GM12801 (cell line): ENCODE results near the gene STH.

Source experiments
- CTCF ChIP-seq: IDR thresholded peaks from one replicate; pipeline ENCODE4 v1.5.1; 2011; ENCODE audit warnings: control low read depth; ENCODE audit not compliant: insufficient read length; ENCODE audit errors: extremely low read depth

Gene STH

GRCh38 chr17:45980855-45981254, 18.2 kb upstream of the STH start:
- no peak for TF ChIP-seq CTCF

GRCh38 chr17:45981306-45981705, 17.7 kb upstream of the STH start:
- no peak for TF ChIP-seq CTCF

GRCh38 chr17:45982791-45983613, 16.0 kb upstream of the STH start:
- TF ChIP-seq CTCF = no peak

- no peak for TF ChIP-seq CTCF
Observed at GRCh38 chr17:45983614-45984310, 15.3 kb upstream of the STH start.

GRCh38 chr17:45984368-45984767, 14.7 kb upstream of the STH start:
- TF ChIP-seq CTCF = no peak

- TF ChIP-seq CTCF = no peak
Observed at GRCh38 chr17:45985447-45985846, 13.6 kb upstream of the STH start.

- no peak for TF ChIP-seq CTCF
Observed at GRCh38 chr17:45986056-45986455, 13.0 kb upstream of the STH start.
